NCI-H526 treated with DMSO at 0.1 percent for 48 hours (cell line): ENCODE measurements around the gene NNAT.
"Not testable (repeated sequence)": the region's sequence is repeated elsewhere in the genome, so short reads cannot be mapped to it uniquely, and the experiment has no call there.

ENCODE experiments used
- DNase-seq: peaks from one replicate; lab custom pipeline; 2025; lab: John Stamatoyannopoulos, UW

NNAT gene

DNA sequence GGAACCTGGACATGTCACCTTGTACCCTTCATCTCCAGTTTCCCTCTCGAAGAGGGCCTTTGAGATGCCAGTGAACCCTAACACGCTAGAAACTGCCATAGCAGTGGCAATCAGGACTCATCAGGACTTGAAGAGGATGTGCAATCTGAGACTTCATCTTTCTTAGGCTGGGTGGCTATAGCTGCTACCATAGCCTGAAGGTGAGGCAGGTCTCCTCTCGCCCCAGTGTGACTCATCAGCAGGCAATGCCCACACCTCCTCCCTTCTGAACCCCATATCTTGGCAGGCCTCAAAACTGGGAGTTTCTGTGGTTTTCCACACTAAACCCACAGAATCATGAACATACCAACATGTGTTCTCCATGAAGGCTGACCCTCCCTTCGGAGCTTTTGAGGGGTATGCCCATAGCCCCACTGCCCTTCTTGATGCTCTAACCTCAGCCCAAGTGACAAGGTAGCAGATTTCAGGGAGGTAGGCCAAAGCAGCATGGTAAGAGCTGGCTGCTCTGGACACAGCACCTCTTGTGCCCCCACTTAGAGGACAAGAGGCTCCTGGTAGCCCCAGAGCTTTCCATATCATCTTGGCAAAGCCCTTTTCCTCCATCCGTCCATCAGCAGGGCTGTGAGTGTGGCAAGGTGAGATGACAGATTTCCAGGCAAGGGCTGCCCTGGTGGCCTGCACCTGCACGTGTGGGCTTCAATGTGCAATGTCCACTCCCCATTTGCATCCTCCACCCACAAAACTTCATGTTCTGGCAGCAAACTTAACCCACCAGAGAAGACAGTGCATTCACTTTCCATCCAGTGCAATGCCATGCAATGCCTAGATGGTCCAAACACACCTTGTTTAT lies 4.0 kb downstream of the NNAT start:
- DNase-seq: no peak

DNA sequence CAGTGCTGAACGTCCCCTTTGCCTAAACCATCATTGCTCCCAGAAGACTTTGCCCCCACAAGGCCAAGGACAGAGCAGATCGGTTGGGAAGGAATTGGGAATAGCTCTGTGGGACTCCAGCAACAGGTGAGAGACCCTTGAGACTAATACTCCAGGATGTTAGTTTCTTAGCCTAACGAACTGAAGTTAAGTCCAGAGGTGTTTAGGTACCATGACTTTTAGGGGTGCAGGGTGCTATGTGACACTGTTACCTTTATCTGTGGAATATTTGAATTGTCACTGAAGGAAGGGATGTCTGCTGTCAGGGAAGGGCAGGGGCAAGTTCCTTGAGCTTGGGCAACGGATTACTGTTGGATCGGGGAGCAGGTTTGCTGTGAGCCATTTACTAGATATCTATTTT lies 4.8 kb downstream of the NNAT start:
- DNase-seq: no peak

DNA sequence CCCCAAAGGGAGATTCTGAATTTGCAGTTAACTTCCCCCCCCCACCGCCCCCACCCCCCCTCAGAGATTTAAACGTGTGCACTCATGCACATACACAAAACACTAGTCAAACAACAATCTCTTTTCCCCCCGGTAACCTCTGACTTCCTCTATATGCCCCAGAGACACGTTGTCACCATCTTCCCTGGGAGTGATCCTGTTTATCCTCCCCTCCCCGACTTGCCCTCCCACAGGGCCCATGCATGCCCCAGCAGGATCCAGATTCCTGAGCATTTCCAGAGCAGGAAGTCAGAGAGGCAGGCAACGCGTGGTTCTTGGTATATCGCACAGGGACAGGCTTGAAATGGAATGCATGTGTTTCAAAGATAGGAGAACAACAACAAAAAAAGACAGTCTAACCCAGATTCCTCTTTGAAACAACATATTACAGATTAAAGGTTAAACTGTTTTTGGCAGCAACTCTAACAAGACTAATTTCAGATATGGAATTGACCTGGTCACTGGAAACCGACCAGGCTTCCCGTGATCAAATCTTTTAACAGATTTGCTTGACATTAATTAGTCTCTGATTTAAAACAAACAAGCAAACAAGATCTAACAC lies 5.3 kb downstream of the NNAT start:
- DNase-seq: no peak

DNA sequence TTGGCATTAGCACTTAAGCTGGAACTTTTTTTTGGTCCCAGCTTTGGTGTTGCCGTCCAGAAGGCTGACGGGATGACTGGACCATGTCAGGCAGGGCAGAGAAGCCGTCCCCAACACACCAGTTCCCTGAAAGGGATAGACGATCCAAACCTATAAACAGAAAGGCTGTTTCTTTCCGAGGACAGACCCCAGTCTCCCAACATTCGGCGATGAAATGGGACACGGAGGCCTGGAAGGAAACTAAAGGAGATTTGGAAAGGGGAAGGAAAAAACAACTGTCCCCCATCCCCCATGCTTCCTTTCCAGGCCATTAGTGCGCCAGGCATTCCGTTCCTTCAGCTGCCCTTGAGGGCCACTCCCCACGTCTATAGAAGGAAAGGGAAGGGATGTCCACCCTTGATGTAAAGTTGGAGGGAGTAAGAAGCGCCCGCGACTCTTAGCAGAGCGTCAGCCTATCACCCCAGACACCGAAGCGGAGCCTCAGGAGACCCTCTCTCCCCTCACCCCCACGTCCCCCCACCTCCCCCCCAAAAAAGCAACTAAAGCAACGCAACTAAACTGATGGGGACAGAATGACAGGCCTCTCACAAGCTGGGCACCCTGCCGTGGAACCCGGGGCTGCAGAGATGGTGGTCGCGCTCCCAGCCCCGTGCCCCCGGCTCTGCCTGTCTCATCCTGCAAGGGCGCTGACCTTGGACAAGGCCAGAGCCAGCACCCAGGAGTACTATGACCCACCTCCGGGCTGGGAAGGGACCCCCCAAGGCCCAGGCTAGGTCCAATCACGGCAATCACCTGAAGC lies 6.0 kb downstream of the NNAT start:
- no peak for DNase-seq

DNA sequence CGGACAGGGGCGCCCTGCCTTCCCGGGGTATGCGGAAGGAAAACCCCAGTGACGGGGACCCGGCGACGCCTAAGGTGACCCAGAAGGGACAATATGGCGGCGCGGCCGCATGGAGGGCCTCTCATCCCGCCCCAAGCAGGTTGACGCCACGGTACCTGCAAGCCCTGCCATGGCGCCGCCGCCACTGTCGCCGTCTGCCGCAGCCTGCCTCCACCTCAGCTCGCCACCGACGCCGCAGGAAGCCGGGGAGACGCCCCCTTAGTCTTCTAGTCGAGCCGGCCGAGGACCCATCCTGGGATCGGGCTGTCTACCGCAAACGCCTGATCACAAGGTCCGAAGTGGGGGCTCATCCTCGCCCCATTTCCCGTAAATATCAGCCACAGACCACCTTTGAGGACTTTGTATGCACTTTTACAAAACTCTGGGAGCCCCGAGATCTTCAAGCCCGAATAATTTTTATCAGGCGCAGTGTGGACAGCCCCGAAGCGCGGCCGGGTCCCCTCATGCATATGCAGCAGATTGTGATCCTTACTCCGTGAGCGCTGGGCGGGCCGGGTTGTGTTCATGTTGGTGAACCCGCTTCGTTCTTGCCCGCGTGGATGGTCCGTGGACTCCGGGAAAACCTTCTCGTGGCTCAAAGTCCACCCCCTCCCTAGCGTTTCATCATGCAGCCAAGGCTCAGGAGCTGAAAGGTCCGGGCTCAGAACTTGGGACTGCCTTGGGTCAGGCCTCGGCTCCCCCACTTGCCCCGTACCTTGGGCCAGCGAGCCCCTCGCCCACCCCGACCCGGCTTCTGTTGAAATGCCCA lies 6.8 kb downstream of the NNAT start, which contains the start of gene BLCAP:
Gene BLCAP (minus strand): TSS at position 239 of the 808 bp plus-strand sequence. CDS start 8,702 bp downstream, outside the sequence.
- DNase-seq: peak; percentile 93

DNA sequence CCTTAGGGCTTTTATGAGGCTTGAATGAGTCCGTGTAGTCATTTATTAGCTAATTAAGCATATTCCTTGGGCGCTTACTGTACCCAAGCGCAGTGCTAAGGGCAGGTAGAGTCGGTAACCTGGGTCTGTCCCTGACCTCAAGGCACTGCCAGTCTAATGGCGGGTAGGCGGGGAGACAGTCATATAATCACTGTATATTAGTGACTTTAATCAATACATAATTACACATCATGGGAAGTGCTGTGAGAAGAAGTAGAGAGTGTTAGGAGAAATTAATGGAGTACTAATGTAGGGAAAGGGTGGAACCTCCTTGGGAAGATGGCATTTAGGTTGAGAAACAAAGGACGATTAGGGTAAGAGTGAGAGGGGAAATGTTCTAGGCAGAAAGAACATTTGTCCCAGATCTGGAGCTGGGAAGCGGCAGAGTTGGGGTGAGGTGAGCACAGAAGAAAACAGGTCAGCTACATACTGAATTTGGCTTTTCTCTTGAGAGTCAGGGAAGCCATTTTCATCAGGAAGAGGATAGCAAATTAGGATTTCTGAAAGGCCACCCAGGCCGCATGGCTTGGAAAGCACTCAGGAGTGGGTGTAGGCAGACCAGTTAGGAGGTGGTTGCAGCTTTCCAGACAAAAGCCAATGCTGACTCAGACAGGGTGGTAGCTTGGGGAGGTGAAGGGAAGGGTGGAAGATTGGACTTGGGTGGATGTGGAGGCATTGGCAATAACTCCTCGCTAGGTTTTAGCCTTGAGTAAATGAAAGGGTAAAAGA lies 7.6 kb downstream of the NNAT start:
- DNase-seq: no peak

DNA sequence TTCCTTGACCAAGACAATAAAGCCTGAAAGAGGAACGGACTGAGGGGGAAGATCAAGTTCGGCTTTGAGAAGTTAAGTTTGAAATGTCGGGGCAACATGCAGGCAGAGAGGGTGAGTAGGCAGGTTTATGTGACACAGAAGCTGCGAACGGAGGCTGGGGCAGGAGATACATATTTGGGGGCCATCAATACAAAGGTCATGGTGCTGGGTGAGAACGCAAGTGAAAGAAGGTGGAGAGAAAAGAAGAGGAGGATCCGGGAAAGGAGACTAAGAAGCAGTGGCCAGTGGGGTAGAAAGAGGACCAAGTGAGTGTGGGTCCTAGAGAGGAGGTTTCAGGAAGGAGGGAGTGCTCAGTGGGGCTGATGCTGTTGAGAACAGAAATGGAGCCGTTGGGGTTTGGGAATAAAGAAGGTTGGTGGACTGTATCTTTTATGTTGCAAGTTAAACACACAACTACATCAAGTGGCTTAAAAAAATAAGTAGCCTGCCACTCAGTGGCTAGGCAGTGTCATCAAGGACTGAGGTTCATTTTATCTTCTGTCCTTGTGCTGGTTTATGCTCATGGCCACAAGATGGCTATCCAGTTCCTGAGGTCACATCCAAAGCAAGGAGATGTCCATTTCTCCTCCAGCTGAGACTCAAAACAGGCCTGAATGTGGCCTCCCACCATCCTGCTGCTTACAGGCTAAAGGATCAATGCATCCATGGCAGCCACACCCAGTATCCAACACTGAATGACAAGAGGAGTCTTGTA lies 8.3 kb downstream of the NNAT start:
- DNase-seq: no peak

DNA sequence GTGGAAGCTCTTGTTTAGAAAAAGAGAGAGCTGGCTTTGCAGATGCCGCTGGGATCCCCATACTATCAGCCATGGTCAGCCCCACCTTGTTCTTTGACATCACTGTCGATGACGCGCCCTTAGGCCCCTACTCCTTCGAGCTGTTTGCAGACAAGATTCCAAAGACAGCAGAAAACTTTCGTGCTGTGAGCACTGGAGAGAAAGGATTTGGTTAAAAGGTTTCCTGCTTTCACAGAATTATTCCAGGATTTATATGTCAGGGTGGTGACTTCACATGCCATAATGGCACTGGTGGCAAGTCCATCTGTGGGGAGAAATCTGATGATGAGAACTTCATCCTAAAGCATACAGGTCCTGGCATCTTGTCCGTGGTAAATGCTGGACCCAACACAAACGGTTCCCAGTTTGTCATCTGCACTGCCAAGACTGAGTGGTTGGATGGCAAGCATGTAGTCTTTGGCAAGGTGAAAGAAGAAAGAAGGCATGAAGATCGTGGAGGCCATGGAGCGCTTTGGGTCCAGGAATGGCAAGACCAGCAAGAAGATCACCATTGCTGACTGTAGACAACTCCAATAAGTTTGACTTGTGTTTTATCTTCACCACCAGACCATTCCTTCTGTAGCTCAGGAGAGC lies 9.0 kb downstream of the NNAT start:
- no peak for DNase-seq

DNA sequence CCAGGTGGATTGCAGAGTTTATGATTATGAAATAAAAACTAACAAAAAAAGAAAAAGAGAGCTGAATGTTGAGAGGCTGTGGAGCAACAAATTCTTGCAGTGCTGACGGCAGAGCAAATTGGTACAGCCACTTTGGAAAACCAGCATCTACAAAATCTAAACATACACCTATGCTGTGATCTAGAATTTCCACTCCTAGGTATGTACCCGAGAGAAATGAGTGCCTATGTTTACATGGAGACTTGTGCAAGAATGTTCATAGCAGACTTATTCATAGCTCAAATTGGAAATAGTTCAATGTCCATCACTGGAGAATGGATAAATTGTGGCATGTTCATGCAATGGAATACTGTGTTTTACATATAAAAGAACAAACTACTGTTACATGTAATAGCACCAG lies 9.6 kb downstream of the NNAT start:
- no peak for DNase-seq

DNA sequence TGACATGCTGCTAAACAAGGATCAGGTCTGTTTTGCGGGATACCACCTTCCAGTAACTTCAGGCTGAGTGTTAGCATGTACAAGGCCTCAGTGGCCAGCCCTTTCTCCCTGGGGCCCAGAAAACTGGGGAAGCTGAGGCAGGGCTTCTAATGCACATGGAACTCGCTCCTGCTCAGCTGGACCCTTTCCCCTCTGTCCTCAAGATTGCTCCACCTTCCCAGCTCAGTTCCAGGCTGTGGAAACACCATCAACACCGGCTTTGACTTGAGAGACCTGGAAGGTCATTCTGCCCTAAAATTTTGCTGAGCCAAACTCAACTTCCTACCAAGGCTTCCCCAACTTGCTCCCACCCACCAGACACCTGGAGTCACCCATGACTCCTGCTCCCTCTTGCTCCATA lies 10.8 kb downstream of the NNAT start:
- DNase-seq: no peak

DNA sequence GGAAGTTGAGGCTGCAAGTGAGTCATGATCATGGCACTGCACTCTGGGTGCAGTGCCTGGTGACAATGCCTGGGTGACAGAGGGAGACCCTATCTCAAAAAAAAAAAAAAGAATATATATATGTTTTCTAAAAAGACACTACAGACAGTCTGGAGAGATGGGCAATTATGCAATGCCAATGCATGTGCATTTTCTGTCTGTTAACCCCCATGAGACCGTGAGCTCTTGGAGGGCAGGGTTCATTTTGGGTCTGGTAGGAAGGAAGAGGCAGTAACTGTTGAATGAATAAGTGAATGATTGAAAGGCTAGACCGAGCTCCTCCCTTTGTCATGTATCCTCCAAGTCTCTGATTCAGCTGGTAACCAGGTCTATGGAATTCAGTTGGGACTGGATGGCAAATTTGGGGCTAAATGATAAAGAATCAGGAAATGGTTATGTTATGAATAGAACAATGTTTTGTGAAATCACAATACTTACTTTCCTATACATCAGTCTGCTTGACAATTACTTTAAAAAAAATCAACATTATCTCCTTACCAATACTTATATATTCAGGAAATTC lies 12.2 kb downstream of the NNAT start:
- DNase-seq: no peak

DNA sequence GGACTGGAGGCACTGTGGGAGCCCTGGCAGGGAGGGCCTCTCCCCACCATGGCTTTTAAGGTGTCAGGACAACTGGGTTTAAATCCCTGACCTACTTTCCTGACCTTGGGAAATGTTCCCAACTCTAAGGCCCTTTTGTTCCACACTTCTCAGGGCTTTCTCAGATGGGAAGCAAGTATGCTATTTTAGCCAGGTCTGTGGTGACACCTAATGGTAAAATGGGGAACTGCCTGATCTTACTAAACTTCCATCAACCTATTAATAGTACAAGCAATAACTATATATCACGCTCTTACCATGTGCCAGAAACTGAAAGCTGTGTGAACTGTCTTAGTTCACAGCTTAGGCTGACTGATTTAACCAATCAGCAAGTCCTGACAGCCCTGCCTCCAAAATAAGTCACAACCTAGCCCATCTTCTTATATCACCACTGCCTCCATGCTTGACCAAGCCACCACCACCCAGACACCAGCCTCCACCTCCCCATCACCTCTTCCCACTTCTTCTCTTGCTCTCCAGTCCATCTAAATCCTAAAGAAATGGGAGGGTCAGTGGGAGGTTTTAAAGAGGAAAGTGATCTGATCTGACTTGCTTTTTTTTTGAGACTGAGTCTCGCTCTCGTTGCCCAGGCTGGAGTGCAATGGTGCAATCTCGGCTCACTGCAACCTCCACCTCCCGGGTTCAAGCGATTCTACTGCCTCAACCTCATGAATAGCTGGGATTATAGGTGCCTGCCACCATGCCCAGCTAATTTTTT lies 13.5 kb downstream of the NNAT start:
- DNase-seq: peak; percentile 59

DNA sequence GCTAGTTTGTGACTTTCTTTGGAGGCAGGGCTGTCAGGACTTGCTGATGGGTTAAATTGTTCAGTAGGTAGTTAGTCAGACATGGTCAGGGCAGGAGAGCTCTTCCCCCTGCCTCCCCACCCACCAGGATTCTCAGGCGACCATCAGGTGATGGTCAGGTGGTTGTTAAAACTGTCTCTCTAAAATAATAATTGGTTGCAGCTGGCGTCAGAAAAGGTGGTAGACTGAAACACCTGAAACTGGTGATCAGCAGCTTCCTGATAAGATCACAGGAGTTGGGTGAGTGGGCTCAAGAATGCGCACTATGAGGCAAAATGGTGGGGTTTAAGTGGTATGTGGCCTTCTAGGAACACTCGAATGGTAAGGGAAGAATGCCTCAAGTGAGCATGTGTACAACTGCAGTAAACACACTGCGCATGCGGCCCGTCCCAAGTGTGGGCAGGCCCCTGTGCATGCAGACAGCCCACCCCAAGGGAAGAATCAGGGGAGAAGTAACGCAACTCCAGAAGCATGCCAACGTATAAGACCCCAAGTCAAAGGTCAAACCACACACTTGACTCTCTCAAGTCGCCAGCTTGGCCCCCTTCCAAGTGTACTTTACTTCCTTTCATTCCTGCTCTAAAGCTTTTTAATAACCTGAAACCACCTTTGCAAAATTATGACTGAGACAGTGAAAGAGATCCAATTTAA lies 14.5 kb downstream of the NNAT start:
- no peak for DNase-seq

DNA sequence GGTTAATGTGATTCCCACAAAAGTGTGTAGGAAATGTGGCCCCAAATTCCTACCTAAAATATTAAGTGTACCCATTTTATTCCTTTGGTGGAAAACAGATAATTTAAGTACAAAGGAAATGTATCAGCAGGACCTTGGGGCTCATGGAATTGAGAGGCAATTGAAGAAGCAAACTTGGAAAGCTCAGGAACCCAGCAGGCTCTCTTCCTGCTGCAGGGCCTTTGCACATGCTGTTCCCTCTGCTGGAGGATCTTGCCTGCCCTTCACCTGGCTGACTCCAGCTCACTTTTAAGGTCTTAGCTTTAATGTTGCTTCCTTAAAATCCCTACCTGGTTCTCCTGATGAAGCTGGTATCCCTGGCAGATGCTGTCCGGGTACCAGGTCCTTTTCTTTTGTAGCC lies 16.5 kb downstream of the NNAT start:
- no peak for DNase-seq

DNA sequence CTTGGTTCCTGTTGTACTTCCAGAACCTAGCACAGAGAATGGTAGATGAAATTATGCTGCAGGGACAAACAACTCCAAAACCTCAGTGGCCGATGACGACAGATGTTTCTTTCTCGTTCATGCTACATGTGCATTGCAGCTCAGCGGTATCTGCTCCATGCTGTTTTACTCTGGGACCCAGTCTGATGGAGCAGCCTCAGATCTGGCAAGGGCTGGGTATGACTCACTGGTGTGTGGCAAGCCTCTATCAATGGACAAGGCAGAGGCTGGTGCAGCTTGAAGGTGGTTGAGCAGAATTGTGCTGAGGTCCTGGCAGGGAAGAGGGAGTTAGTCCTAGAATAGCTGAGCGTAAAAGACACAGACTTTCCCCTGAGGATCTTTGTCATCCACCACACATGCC lies 17.0 kb downstream of the NNAT start:
- DNase-seq: no peak

DNA sequence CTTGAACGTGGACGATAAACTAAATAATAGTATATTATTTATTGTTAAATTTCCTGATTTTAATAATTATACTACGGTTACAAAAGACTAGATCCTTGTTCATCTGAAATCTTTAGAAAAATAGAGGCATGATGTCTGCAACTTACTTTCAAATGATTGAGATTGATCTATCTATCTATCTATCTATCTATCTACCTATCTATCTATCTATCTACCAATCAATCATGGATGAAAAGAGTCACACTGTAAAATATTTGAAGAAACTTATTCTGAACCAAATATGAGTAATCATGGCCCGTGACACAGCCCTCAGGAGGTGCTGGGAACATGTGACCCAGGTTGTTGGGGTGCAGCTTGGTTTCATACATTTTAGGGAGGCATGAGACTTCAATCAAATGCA lies 18.4 kb downstream of the NNAT start:
- no peak for DNase-seq

DNA sequence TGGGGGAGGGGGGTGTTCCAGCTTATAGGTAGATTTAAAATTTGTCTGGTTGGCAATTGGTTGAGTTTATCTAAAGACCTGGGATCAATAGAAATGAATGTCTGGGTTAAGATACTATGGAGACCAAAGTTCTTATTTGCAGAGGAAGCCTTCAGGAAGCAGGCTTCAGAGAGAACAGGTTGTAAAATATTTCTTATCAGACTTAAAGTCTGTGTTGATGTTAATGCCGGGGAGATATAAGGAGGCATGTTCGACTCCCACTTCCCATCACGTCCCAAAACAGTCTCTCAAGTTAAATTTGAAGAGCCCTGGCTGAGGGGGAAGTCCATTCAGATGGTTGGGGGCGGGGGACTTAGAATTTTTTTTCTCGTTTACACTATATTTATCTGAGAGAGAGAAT lies 19.0 kb downstream of the NNAT start:
- DNase-seq: no peak

DNA sequence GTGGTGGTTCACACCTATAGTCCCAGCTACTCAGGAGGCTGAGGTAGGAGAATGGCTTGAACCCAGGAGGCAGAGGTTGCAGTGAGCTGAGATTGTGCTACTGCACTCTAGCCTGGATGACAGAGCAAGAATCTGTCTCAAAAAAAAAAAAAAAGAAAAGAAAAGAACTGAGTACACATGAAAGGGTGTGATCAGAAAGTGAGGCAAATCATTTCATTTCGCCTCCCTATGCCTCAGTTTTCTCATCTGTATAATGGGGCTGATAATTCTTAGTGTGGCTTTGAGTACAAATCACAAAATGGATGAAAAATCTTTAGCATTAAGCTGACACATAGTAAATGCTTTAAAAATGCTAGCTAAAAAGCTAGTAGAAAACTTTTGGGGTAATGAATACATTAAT lies 19.8 kb downstream of the NNAT start:
- not testable (repeated sequence) for DNase-seq
